ENCODE measurements around the gene ZNF827. TPM values are rescaled to one million over a fixed set of nuclear protein-coding genes. Genes with fewer than 3 reads are reported as not detected.

Gene ZNF827
- total RNA-seq, 1 donor from 2014 or later, result 19.0 TPM

GRCh38 chr4:145822581-145822980 is 116.0 kb downstream of the ZNF827 start:
- DNase-seq, result no peak
- intact Hi-C loops (cut with micrococcal nuclease), result no loop called here
- no peaks in the 10 kb centered on the region for H3K27me3 ChIP-seq (ENCODE audit: low read depth)
- H3K36me3 ChIP-seq, result peaks cover 15% of the 10 kb centered on the region
- no peak for TF ChIP-seq CTCF (IDR thresholded peaks at IDR 0.05; ENCODE audit: borderline replicate concordance)
- H3K9me3 ChIP-seq (replicated peaks), result no peaks in the 10 kb centered on the region
- H3K4me1 ChIP-seq, result peaks cover 17% of the 10 kb centered on the region
- H3K27ac ChIP-seq (replicated peaks), result no peak overlapping the region
- no peak overlapping the region for H3K4me3 ChIP-seq

- Histone ChIP-seq H3K36me3 (peaks cover 11% of the 10 kb centered on the region), H3K27me3 (ENCODE audit: low read depth) (no peaks in the 10 kb centered on the region), H3K4me3 (no peak overlapping the region), H3K4me1 (peaks cover 17% of the 10 kb centered on the region), H3K9me3 (replicated peaks) (no peaks in the 10 kb centered on the region), H3K27ac (replicated peaks) (no peak overlapping the region)
- intact Hi-C loops (cut with micrococcal nuclease), result no loop called here
- DNase-seq, result no peak
- TF ChIP-seq CTCF (IDR thresholded peaks at IDR 0.05; ENCODE audit: borderline replicate concordance), result no peak
These were observed 116.4 kb downstream of the ZNF827 start for GRCh38 chr4:145822181-145822580.

- no peak overlapping the region for H3K27ac ChIP-seq (replicated peaks)
- no peak overlapping the region for H3K4me3 ChIP-seq
- no peak for DNase-seq
- intact Hi-C loops (cut with micrococcal nuclease), result no loop called here
- H3K36me3 ChIP-seq, result peaks cover 7% of the 10 kb centered on the region
- H3K27me3 ChIP-seq (ENCODE audit: low read depth), result no peaks in the 10 kb centered on the region
- TF ChIP-seq CTCF (IDR thresholded peaks at IDR 0.05; ENCODE audit: borderline replicate concordance), result no peak
- no peaks in the 10 kb centered on the region for H3K9me3 ChIP-seq (replicated peaks)
- peaks cover 17% of the 10 kb centered on the region for H3K4me1 ChIP-seq
These were observed 116.9 kb downstream of the ZNF827 start for GRCh38 chr4:145821766-145822165.

GRCh38 chr4:145820407-145820806 is 118.2 kb downstream of the ZNF827 start:
- no peaks in the 10 kb centered on the region for H3K27me3 ChIP-seq (ENCODE audit: low read depth)

GRCh38 chr4:145819853-145820181 is 118.8 kb downstream of the ZNF827 start:
- H3K4me3 ChIP-seq, result no peak overlapping the region
- intact Hi-C loops (cut with micrococcal nuclease), result no loop called here

More at GRCh38 chr4:145820407-145820806, 118.2 kb downstream of the ZNF827 start:
- Histone ChIP-seq H3K4me1 (peaks cover 17% of the 10 kb centered on the region), H3K4me3 (no peak overlapping the region), H3K36me3 (peaks cover 7% of the 10 kb centered on the region), H3K9me3 (replicated peaks) (no peaks in the 10 kb centered on the region), H3K27ac (replicated peaks) (no peak overlapping the region)
- intact Hi-C loops (cut with micrococcal nuclease), result no loop called here
- no peak for TF ChIP-seq CTCF (IDR thresholded peaks at IDR 0.05; ENCODE audit: borderline replicate concordance)
- DNase-seq, result no peak

More at GRCh38 chr4:145819853-145820181, 118.8 kb downstream of the ZNF827 start:
- Histone ChIP-seq H3K4me1 (peaks cover 17% of the 10 kb centered on the region), H3K27ac (replicated peaks) (peak overlapping the region; percentile 50), H3K9me3 (replicated peaks) (no peaks in the 10 kb centered on the region), H3K27me3 (ENCODE audit: low read depth) (no peaks in the 10 kb centered on the region), H3K36me3 (peaks cover 7% of the 10 kb centered on the region)
- peak; percentile 21 for TF ChIP-seq CTCF (IDR thresholded peaks at IDR 0.05; ENCODE audit: borderline replicate concordance)
- no peak for DNase-seq
